Activated CD4-positive, CD25-positive, alpha-beta regulatory T cell treated with anti-CD3 and anti-CD28 coated beads, Interleukin-2, amount 50 U/mL, for 72 hours (primary cell): ENCODE results near the gene UBE2I.

Experiments
- DNase-seq: peaks from one replicate; pipeline ENCODE4 v3.0.0; 2021

UBE2I gene

GRCh38 chr16:1330931-1331711 is 21.7 kb downstream of the UBE2I start:
- no peak for DNase-seq

- DNase-seq: no peak
Measured at GRCh38 chr16:1331712-1332617, 22.5 kb downstream of the UBE2I start.

GRCh38 chr16:1332618-1333148 is 23.2 kb downstream of the UBE2I start:
- no peak for DNase-seq

GRCh38 chr16:1333149-1333812 is 23.8 kb downstream of the UBE2I start, which contains the start of gene BAIAP3:
BAIAP3 (plus strand) TSS chr16:1333645; CDS start chr16:1338550, 4,905 bp downstream.
- peak; percentile 61 for DNase-seq

- no peak for DNase-seq
Measured at GRCh38 chr16:1333854-1334700, 24.6 kb downstream of the UBE2I start.

GRCh38 chr16:1334739-1335138 is 25.3 kb downstream of the UBE2I start:
- DNase-seq: no peak

GRCh38 chr16:1335211-1335971 is 26.0 kb downstream of the UBE2I start:
- DNase-seq: no peak

- DNase-seq: no peak
Measured at GRCh38 chr16:1335996-1336395, 26.6 kb downstream of the UBE2I start.

- no peak for DNase-seq
Measured at GRCh38 chr16:1336619-1337018, 27.2 kb downstream of the UBE2I start.

GRCh38 chr16:1337486-1337885 is 28.1 kb downstream of the UBE2I start:
- DNase-seq: no peak

- DNase-seq: no peak
Measured at GRCh38 chr16:1338119-1338730, 28.8 kb downstream of the UBE2I start.

GRCh38 chr16:1338855-1339675 is 29.6 kb downstream of the UBE2I start:
- no peak for DNase-seq

GRCh38 chr16:1340730-1341494 is 31.5 kb downstream of the UBE2I start:
- no peak for DNase-seq

GRCh38 chr16:1341495-1342420 is 32.3 kb downstream of the UBE2I start:
- DNase-seq: no peak

- DNase-seq: peak; percentile 90
Measured at GRCh38 chr16:1342526-1343427, 33.3 kb downstream of the UBE2I start.

- no peak for DNase-seq
Measured at GRCh38 chr16:1343428-1344242, 34.2 kb downstream of the UBE2I start.
